Astrocyte (in vitro differentiated cells and primary cell): ENCODE data around the gene ARMH3. TPM values are rescaled to one million over a fixed set of nuclear protein-coding genes. Genes with fewer than 3 reads are reported as not detected.
A peak's percentile ranks its signal among the peaks of the same experiment; 100 is the strongest.

Experiments used
- DNase-seq: peaks from one replicate; pipeline ENCODE4 v3.0.0-alpha.2; 2010; ENCODE audit warnings: low read depth
- FAIRE-seq: peaks from 2 replicates; lab custom pipeline; 2011; peaks lifted over from hg19 to GRCh38; lab: Jason Lieb, UNC
- H2AFZ ChIP-seq: 2 replicates; pipeline ENCODE4 v1.6.0; 2012; ENCODE audit warnings: low read depth, low read length, inconsistent platforms
- H3K27ac ChIP-seq: 2 replicates; pipeline ENCODE4 v1.5.1; 2011; ENCODE audit warnings: low read depth, low read length, inconsistent platforms
- H3K27me3 ChIP-seq: 2 replicates; pipeline ENCODE4 v1.6.0; 2011; ENCODE audit warnings: low read length, inconsistent platforms; ENCODE audit not compliant: insufficient read depth
- H3K36me3 ChIP-seq: 2 replicates; pipeline ENCODE4 v1.5.1; 2011; ENCODE audit warnings: low read length, inconsistent platforms; ENCODE audit not compliant: insufficient read depth
- H3K4me1 ChIP-seq: 2 replicates; pipeline ENCODE4 v1.5.1; 2011; ENCODE audit warnings: low read length, inconsistent platforms; ENCODE audit not compliant: insufficient read depth
- H3K4me2 ChIP-seq: 2 replicates; pipeline ENCODE4 v1.6.0; 2012; ENCODE audit warnings: low read length, inconsistent platforms
- H3K4me3 ChIP-seq: 2 replicates; pipeline ENCODE4 v1.5.1; 2011; ENCODE audit warnings: low read depth, mild to moderate bottlenecking, low read length, inconsistent platforms; ENCODE audit not compliant: insufficient read depth
- H3K79me2 ChIP-seq: 2 replicates; pipeline ENCODE4 v1.6.0; 2012; ENCODE audit warnings: mild to moderate bottlenecking, low read length, inconsistent platforms; ENCODE audit not compliant: insufficient read depth
- H3K9ac ChIP-seq: 2 replicates; pipeline ENCODE4 v1.6.0; 2012; ENCODE audit warnings: mild to moderate bottlenecking, low read length, inconsistent platforms
- H3K9me3 ChIP-seq: 2 replicates; pipeline ENCODE4 v1.5.1; 2012; ENCODE audit warnings: low read depth, mild to moderate bottlenecking, low read length, inconsistent platforms; ENCODE audit not compliant: insufficient read depth
- H4K20me1 ChIP-seq: 2 replicates; pipeline ENCODE4 v1.6.0; 2012; ENCODE audit warnings: low read length, inconsistent platforms; ENCODE audit not compliant: insufficient read depth
- H3K27ac Mint-ChIP-seq: one replicate; pipeline ENCODE4 v1.8.0; 2021; ENCODE audit warnings: mild to moderate bottlenecking, mixed read lengths; ENCODE audit not compliant: unreplicated experiment
- H3K27me3 Mint-ChIP-seq: one replicate; pipeline ENCODE4 v1.8.0; 2021; ENCODE audit warnings: low read depth, mixed read lengths; ENCODE audit not compliant: unreplicated experiment
- H3K36me3 Mint-ChIP-seq: one replicate; pipeline ENCODE4 v1.8.0; 2021; ENCODE audit warnings: low read depth, mixed read lengths; ENCODE audit not compliant: unreplicated experiment
- H3K4me1 Mint-ChIP-seq: one replicate; pipeline ENCODE4 v1.8.0; 2021; ENCODE audit warnings: low read depth, mixed read lengths; ENCODE audit not compliant: unreplicated experiment
- H3K4me3 Mint-ChIP-seq: one replicate; pipeline ENCODE4 v1.8.0; 2021; ENCODE audit warnings: mild to moderate bottlenecking, moderate library complexity, mixed read lengths; ENCODE audit not compliant: unreplicated experiment
- H3K9me3 Mint-ChIP-seq: one replicate; pipeline ENCODE4 v1.8.0; 2021; ENCODE audit warnings: mild to moderate bottlenecking, mixed read lengths; ENCODE audit not compliant: unreplicated experiment
- EZH2 ChIP-seq: IDR thresholded peaks from 2 replicates; pipeline ENCODE4 v1.6.1; 2012; ENCODE audit warnings: mild to moderate bottlenecking, low read length, inconsistent platforms; ENCODE audit not compliant: insufficient read depth
- total RNA-seq: library from RNA; stranded (reverse); gene quantifications from 2 replicates; pipeline ENCODE4 v1.2.1, GENCODE V29; 2021
- TF ChIP-seq, protein P1 (sequence below): IDR thresholded peaks from 2 replicates; pipeline ENCODE4 v1.5.1; 2011; ENCODE audit warnings: low read depth, mild to moderate bottlenecking, inconsistent platforms, low read length, moderate library complexity; ENCODE audit not compliant: insufficient read depth

Gene ARMH3
- total RNA-seq, 1 donor from 2014 or later = 22.6 TPM

DNA sequence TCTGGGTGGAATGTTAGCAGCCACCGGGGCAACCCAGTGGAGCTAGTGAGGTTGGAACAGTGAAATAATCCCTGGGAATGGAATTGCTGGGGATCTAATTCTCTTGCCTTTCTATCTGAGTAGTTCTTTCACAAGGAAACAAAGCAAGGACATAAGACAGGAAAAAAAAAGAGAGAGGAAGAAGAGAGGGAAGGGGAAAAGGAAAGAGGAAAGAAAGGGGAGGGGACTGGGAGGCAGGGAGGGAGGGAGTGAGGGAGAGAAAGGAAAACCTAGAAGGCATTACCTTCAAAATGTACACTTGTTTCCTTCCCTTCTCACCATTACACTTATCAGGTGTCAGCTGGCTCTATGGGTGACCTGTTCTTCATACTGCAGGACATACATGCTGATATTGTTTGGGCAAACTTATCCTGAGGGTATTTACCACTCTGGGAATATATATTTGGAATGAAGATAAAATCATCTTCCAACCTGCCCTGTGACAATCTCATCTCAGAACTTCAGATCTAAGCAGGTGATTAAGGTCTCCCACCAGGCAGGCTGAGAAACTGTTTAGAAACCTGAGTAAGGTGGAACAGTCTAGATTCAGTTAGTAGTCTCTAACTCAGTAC lies 162.4 kb downstream of the ARMH3 start:
- DNase-seq = no peak
- peaks cover 36% of the 10 kb centered on the region for H3K4me1 Mint-ChIP-seq
- Histone ChIP-seq H3K4me1 (no peaks in the 10 kb centered on the region), H2AFZ (no peak overlapping the region), H3K36me3 (no peaks in the 10 kb centered on the region), H3K4me2 (no peak overlapping the region), H3K9me3 (no peaks in the 10 kb centered on the region), H3K79me2 (no peaks in the 10 kb centered on the region), H3K4me3 (no peak overlapping the region), H3K27ac (no peak overlapping the region), H3K9ac (no peak overlapping the region), H4K20me1 (peaks cover 17% of the 10 kb centered on the region), H3K27me3 (no peaks in the 10 kb centered on the region)
- no peak for FAIRE-seq
- TF ChIP-seq, protein P1, sequence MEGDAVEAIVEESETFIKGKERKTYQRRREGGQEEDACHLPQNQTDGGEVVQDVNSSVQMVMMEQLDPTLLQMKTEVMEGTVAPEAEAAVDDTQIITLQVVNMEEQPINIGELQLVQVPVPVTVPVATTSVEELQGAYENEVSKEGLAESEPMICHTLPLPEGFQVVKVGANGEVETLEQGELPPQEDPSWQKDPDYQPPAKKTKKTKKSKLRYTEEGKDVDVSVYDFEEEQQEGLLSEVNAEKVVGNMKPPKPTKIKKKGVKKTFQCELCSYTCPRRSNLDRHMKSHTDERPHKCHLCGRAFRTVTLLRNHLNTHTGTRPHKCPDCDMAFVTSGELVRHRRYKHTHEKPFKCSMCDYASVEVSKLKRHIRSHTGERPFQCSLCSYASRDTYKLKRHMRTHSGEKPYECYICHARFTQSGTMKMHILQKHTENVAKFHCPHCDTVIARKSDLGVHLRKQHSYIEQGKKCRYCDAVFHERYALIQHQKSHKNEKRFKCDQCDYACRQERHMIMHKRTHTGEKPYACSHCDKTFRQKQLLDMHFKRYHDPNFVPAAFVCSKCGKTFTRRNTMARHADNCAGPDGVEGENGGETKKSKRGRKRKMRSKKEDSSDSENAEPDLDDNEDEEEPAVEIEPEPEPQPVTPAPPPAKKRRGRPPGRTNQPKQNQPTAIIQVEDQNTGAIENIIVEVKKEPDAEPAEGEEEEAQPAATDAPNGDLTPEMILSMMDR = no peak
- TF ChIP-seq EZH2 = no peak
- no peak overlapping the region for H3K27ac Mint-ChIP-seq
- H3K36me3 Mint-ChIP-seq = no peaks in the 10 kb centered on the region
- H3K9me3 Mint-ChIP-seq = no peaks in the 10 kb centered on the region
- H3K27me3 Mint-ChIP-seq = no peaks in the 10 kb centered on the region
- H3K4me3 Mint-ChIP-seq = no peak overlapping the region

DNA sequence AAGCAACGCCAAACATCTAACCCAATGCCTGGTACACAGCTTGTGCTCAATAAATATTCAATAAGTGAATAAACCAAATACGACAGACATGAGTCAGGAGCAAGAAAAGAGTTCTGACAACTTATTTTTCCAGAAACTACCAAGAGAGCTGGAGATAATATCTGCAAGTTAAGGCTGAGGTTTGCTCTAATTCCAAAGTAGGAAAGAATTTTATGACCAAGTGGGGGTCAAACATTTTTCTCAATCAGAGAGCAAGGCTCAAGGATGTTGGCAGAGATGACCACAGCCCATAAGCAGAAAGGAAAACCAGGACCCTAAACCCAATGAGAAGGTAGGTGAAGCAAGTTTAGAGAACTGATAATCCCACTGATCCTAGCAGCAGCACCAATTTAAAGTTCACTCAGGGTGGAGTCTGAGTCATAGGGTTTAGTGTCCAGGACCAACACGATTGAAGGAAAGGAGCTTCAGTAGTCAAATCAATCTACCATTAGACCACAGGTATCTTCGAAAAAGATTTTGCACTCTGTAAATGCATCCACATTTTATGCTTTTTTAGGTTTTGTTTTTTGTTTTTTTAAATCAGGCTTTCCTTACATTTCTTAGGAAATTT lies 163.1 kb downstream of the ARMH3 start:
- DNase-seq = peak; percentile 62
- Histone ChIP-seq H2AFZ (no peak overlapping the region), H3K4me3 (no peak overlapping the region), H3K27ac (no peak overlapping the region), H3K36me3 (no peaks in the 10 kb centered on the region), H3K9me3 (no peaks in the 10 kb centered on the region), H3K27me3 (no peaks in the 10 kb centered on the region), H3K4me1 (no peaks in the 10 kb centered on the region), H3K9ac (no peak overlapping the region), H3K79me2 (no peaks in the 10 kb centered on the region), H4K20me1 (peaks cover 14% of the 10 kb centered on the region), H3K4me2 (no peak overlapping the region)
- TF ChIP-seq, protein P1 = no peak
- no peak for TF ChIP-seq EZH2
- Mint-ChIP-seq H3K9me3 (no peaks in the 10 kb centered on the region), H3K36me3 (no peaks in the 10 kb centered on the region), H3K4me1 (peaks cover 36% of the 10 kb centered on the region), H3K27me3 (no peaks in the 10 kb centered on the region), H3K27ac (no peak overlapping the region), H3K4me3 (no peak overlapping the region)
- no peak for FAIRE-seq
